ENCODE measurements around the gene TMEM119.
"Not testable (repeated sequence)": the region's sequence is repeated elsewhere in the genome, so short reads cannot be mapped to it uniquely, and the experiment has no call there.

The TMEM119 gene

DNA sequence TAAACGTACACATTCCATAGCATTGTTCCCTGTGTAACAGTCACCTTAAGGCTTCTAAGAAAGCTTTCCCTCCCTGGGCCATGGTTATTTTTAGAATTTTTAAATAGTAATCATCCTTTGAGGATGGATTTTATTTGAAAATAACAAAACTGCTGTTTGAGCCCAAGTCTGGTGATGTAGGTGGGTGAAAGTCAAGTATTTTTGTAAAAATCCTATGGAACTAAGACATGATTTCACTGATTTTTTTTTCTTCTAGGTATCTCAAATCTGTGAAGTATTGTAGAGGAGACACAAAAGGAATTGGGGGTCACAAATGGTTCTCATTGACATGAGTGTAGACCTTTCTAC, 34.1 kb downstream of the TMEM119 start:
- Histone ChIP-seq H3K4me1 (ENCODE audit: insufficient read depth, low read length) (peaks cover 22% of the 10 kb centered on the region), H3K4me3 (ENCODE audit: low read length) (peak overlapping the region; percentile 89), H3K36me3 (ENCODE audit: insufficient read depth, low read length) (peaks cover 45% of the 10 kb centered on the region), H3K27me3 (ENCODE audit: insufficient read depth, low read length) (no peaks in the 10 kb centered on the region), H2AFZ (ENCODE audit: low read depth, low read length) (no peak overlapping the region), H3K9me3 (ENCODE audit: low read length) (no peaks in the 10 kb centered on the region)

DNA sequence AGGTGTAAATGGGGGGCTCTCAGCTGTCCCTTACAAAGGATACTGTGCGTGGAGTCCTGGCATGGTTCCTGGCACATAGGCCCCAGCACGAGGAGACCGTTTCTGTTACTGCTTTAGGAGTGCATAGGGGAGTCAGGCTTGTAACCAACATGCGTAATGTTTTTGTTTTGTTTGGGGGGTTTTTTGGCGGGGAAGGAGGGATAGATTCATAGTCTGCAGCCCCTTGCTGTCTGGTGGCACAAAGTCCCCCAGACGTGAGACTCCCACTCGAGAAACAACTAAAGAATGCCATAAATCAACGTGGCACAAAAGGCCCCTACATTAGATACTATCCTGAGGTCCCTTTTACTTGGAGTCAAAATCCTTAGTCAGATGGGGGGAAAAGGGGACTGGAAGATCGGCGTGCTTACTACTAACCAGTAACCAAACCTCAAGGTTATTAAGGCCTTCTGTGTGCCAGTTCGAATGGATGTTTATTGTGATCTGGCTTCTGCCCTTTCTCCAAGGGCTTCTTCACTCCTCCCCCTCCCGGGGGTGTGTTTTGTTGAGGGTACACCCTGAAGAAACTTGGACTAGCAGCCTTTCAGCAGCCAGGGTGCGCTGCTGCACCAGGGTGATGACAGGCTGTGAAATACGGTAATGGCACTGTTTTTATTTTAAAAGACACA, 34.6 kb downstream of the TMEM119 start:
- Histone ChIP-seq H2AFZ (ENCODE audit: low read depth, low read length) (peak overlapping the region; percentile 81), H3K4me1 (ENCODE audit: insufficient read depth, low read length) (peaks cover 22% of the 10 kb centered on the region), H3K36me3 (ENCODE audit: insufficient read depth, low read length) (peaks cover 41% of the 10 kb centered on the region), H3K9me3 (ENCODE audit: low read length) (no peaks in the 10 kb centered on the region), H3K4me3 (ENCODE audit: low read length) (peak overlapping the region; percentile 89), H3K27me3 (ENCODE audit: insufficient read depth, low read length) (no peaks in the 10 kb centered on the region)

DNA sequence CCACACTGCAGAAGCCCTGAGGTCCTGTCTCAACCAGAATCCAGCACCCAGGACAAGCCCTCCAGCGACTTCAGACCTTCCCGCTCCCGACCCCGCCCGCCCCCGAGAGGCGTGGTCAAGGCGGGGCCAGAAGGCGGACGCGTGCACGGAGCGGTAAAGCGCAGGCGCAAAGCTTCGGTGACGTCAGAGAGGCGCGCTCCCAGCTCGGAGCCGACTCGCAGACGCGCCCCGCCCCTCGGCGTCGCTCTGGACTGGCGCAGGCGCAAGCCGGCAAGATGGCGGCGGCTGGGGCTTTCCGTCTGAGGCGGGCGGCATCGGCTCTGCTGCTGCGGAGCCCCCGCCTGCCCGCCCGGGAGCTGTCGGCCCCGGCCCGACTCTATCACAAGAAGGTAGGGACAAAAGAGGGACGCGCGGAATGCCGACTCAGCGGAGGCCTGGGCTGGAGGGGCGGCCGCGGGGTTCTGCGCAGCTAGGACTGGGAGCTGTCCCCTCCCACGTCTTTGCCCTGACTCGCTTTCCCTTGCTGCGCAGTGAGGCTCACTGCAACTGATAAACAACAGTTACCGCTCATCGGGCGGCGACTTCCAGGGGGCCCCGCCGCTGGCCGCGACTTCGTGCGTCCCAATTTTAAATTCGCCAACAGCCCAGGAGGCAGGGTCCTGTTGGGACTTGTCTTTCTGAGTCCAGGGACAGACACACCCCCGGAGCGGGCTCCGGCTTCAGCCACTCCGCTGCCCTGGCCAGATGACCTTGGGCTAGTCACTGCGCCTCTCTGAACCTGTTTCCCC, 35.3 kb downstream of the TMEM119 start, which contains the start of gene ISCU:
TSS of gene ISCU (plus strand) at position 249 of the 788 bp plus-strand sequence. CDS start at position 276, 27 bp downstream.
- H3K9me3 ChIP-seq (ENCODE audit: low read length): no peaks in the 10 kb centered on the region
- peaks cover 39% of the 10 kb centered on the region for H3K36me3 ChIP-seq (ENCODE audit: insufficient read depth, low read length)
- H3K4me3 ChIP-seq (ENCODE audit: low read length): peak within 1 kb of the TSS; percentile 89
- peaks cover 22% of the 10 kb centered on the region for H3K4me1 ChIP-seq (ENCODE audit: insufficient read depth, low read length)
- peak within 1 kb of the TSS; percentile 81 for H2AFZ ChIP-seq (ENCODE audit: low read depth, low read length)
- H3K27me3 ChIP-seq (ENCODE audit: insufficient read depth, low read length): no peaks in the 10 kb centered on the region

DNA sequence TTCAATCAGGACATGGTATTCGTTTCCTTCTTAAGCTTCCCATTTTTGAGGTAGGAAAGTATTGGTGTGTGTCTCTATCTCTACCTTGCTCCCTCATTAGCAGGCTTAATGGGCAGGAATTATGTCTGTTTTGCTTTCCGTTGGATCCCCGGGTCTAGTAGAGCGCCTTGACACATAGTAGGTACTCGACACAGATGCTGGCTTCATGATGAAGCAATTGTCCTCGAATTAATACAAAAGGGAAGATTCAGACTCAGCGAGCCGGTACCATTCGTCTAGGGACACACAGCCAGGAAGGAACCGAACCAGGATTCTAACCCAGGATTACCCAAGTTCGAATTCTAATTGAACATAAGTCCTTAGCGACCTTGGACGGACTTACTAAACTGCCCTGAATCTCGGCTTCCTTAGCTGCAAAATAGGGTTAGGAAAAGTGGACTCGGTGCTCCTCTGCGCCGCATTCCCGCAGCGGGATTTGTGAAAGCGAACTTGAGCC, 36.0 kb downstream of the TMEM119 start:
- Histone ChIP-seq H3K4me1 (ENCODE audit: insufficient read depth, low read length) (peaks cover 22% of the 10 kb centered on the region), H3K9me3 (ENCODE audit: low read length) (no peaks in the 10 kb centered on the region), H3K27me3 (ENCODE audit: insufficient read depth, low read length) (no peaks in the 10 kb centered on the region), H3K36me3 (ENCODE audit: insufficient read depth, low read length) (peaks cover 37% of the 10 kb centered on the region), H3K4me3 (ENCODE audit: low read length) (peak overlapping the region; percentile 78), H2AFZ (ENCODE audit: low read depth, low read length) (peak overlapping the region; percentile 66)

DNA sequence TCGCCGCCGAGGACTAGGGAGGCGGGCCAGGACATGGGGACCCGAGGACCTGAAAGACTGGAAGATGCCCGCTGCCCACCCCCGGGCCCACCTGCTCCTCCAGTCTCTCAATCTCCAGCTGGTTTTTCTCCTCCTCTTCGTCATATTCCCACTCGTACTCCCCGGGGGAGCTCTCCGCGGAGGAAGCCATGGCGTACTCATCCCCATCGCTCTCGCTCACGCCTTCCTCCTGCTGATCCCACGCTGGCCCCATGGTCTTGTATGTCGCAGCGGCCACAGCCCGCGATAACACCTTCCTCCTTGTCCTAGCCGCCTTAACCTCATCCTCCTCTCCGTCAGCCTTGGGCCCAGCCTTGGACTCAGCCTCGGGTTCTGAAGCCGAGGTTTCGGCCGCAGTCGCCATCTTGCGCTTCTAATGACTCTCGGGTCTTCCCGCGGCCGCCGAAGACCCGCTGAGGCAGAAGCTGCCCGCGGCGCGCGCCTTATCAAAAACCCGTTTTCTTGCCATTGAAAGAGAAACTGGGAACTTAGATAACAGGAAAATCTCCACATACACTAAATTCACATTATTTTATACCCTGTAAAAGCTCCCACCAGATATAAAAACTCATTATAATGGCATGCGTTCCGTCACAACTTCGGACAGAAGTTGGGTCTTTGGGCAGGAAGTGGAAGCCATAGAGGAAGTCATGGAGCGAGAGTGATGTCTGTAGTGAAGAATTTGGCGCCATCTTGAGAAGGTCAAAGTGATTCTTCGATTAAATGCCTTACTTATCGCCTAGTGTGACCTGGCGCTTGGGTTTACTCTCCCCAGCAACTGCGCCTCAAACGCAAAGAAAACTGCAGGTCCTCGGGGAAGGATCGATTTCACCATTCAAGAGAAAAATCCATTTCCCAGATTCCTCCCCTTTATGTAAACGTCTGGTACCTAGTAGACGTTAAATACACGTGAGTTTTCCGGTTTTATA, 36.8 kb downstream of the TMEM119 start, which contains the start of gene SART3:
TSS of gene SART3 (minus strand) at position 422 of the 968 bp plus-strand sequence. CDS start at position 403, 19 bp downstream.
- no peaks in the 10 kb centered on the region for H3K27me3 ChIP-seq (ENCODE audit: insufficient read depth, low read length)
- no peaks in the 10 kb centered on the region for H3K9me3 ChIP-seq (ENCODE audit: low read length)
- peaks cover 22% of the 10 kb centered on the region for H3K4me1 ChIP-seq (ENCODE audit: insufficient read depth, low read length)
- H3K36me3 ChIP-seq (ENCODE audit: insufficient read depth, low read length): peaks cover 29% of the 10 kb centered on the region
- peak within 1 kb of the TSS; percentile 78 for H3K4me3 ChIP-seq (ENCODE audit: low read length)
- peak within 1 kb of the TSS; percentile 66 for H2AFZ ChIP-seq (ENCODE audit: low read depth, low read length)

DNA sequence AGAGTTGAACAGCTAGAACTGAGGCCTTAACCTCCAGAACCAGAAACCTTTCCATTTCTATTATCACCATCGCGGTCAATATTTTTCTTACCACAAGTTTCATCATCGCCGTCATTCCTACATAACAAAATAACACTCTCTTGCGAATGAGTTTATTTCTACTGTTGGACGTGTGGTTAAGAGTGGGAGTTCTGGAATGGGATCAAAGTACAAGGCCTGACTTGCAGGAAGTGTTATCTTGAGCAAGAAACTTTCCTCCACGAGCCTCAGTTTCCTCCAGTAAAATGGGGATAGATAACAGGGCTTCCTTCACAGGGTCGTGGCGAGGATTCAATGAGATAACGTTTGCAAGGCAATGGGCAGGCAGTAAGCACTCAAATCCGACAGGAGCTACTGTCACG, 37.6 kb downstream of the TMEM119 start:
- Histone ChIP-seq H2AFZ (ENCODE audit: low read depth, low read length) (peak overlapping the region; percentile 66), H3K4me1 (ENCODE audit: insufficient read depth, low read length) (peaks cover 22% of the 10 kb centered on the region), H3K36me3 (ENCODE audit: insufficient read depth, low read length) (peaks cover 24% of the 10 kb centered on the region), H3K9me3 (ENCODE audit: low read length) (no peaks in the 10 kb centered on the region), H3K27me3 (ENCODE audit: insufficient read depth, low read length) (no peaks in the 10 kb centered on the region), H3K4me3 (ENCODE audit: low read length) (peak overlapping the region; percentile 78)

- Histone ChIP-seq H3K4me1 (ENCODE audit: insufficient read depth, low read length) (peaks cover 22% of the 10 kb centered on the region), H2AFZ (ENCODE audit: low read depth, low read length) (no peak overlapping the region), H3K9me3 (ENCODE audit: low read length) (no peaks in the 10 kb centered on the region), H3K36me3 (ENCODE audit: insufficient read depth, low read length) (peaks cover 18% of the 10 kb centered on the region), H3K4me3 (ENCODE audit: low read length) (peak overlapping the region; percentile 78), H3K27me3 (ENCODE audit: insufficient read depth, low read length) (no peaks in the 10 kb centered on the region)
Observed at GRCh38 chr12:108559748-108560147, 38.1 kb downstream of the TMEM119 start.

DNA sequence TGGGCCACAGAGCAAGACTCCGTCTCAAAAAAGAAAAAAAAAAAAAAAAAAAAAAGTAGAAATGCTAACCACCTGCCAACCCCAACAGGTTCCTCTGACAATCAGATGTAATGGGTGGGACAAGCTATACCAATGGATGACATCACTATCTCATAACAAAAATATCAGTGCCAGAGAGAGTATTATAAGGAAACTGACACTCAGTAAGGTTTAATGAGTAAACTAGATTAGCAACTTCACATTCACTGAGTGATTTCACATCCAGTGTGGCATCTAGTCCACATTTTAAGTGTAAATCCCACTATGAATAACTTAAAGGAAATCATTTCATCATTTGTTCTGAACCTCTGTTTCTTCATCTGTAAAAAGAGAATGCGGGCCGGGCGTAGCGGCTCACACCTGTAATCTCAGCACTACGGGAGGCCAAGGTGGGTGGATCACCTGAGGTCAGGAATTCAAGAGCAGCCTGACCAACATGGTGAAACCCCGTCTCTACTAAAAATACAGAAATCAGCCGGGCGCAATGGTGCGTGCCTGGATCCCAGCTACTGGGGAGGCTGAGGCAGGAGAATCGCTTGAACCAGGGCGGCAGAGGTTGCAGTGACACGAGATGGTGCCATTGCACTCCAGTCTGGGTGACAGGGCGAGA, 38.8 kb downstream of the TMEM119 start:
- Histone ChIP-seq H3K36me3 (ENCODE audit: insufficient read depth, low read length) (peaks cover 12% of the 10 kb centered on the region), H3K4me3 (ENCODE audit: low read length) (peak overlapping the region; percentile 78)

DNA sequence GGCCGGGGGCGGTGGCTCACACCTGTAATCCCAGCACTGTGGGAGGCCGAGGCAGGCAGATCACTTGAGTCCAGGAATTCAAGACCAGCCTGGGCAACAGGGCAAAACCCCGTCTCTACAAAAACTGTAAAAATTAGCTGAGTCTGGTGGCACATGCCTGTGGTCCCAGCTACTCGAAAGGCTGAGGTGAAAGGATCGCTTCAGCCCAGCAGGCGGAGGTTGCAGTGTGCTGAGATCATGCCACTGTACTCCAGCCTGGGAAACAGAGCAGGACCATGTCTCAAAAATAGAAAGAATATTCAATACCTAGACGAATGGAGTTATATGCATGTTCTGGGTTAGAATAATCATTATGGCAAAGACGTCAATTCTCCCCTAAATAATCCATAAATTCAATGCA, 42.5 kb downstream of the TMEM119 start:
- not testable (repeated sequence) for H3K4me1 ChIP-seq (ENCODE audit: insufficient read depth, low read length); H3K36me3 ChIP-seq (ENCODE audit: insufficient read depth, low read length); H3K9me3 ChIP-seq (ENCODE audit: low read length); H3K4me3 ChIP-seq (ENCODE audit: low read length); H3K27me3 ChIP-seq (ENCODE audit: insufficient read depth, low read length); H2AFZ ChIP-seq (ENCODE audit: low read depth, low read length)

More for the DNA sequence above, 38.8 kb downstream of the TMEM119 start:
- no peak overlapping the region for H2AFZ ChIP-seq (ENCODE audit: low read depth, low read length)
- H3K9me3 ChIP-seq (ENCODE audit: low read length): no peaks in the 10 kb centered on the region
- peaks cover 21% of the 10 kb centered on the region for H3K4me1 ChIP-seq (ENCODE audit: insufficient read depth, low read length)
- H3K27me3 ChIP-seq (ENCODE audit: insufficient read depth, low read length): no peaks in the 10 kb centered on the region

- Histone ChIP-seq H3K27me3 (ENCODE audit: insufficient read depth, low read length) (no peaks in the 10 kb centered on the region), H3K4me1 (ENCODE audit: insufficient read depth, low read length) (no peaks in the 10 kb centered on the region), H2AFZ (ENCODE audit: low read depth, low read length) (no peak overlapping the region), H3K9me3 (ENCODE audit: low read length) (no peaks in the 10 kb centered on the region), H3K36me3 (ENCODE audit: insufficient read depth, low read length) (peaks cover 15% of the 10 kb centered on the region), H3K4me3 (ENCODE audit: low read length) (no peak overlapping the region)
Observed at GRCh38 chr12:108553799-108554198, 44.1 kb downstream of the TMEM119 start.

DNA sequence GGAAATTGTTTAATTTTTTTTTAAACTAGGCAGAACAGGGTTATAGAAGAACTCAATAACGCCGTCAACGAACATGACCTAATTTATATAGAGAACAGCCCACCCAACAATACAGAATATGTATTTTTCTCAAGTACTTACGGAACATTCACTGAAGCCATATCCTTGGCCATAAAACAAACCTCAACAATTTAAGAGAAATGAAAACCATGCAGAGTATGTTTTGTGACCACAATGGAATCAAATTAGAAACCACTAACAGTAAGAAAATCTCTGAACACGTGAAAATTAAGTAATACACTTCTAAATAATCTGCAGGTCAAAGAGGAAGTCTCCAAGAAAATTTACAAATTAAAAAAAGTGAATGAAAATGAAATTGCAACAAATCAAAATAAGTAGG, 46.3 kb downstream of the TMEM119 start:
- Histone ChIP-seq H3K9me3 (ENCODE audit: low read length) (no peaks in the 10 kb centered on the region), H3K4me3 (ENCODE audit: low read length) (no peak overlapping the region), H3K27me3 (ENCODE audit: insufficient read depth, low read length) (no peaks in the 10 kb centered on the region), H2AFZ (ENCODE audit: low read depth, low read length) (no peak overlapping the region), H3K36me3 (ENCODE audit: insufficient read depth, low read length) (peaks cover 27% of the 10 kb centered on the region), H3K4me1 (ENCODE audit: insufficient read depth, low read length) (no peaks in the 10 kb centered on the region)

GRCh38 chr12:108548954-108549521, 48.8 kb downstream of the TMEM119 start:
- H3K9me3 ChIP-seq (ENCODE audit: low read length): no peaks in the 10 kb centered on the region
- no peaks in the 10 kb centered on the region for H3K4me1 ChIP-seq (ENCODE audit: insufficient read depth, low read length)
- no peak overlapping the region for H3K4me3 ChIP-seq (ENCODE audit: low read length)
- peaks cover 47% of the 10 kb centered on the region for H3K36me3 ChIP-seq (ENCODE audit: insufficient read depth, low read length)
- H3K27me3 ChIP-seq (ENCODE audit: insufficient read depth, low read length): no peaks in the 10 kb centered on the region
- no peak overlapping the region for H2AFZ ChIP-seq (ENCODE audit: low read depth, low read length)
